Adrenal gland (tissue), 12 donors: Measurements from ENCODE around the gene GRAPL. TPM values are rescaled to one million over a fixed set of nuclear protein-coding genes. Genes with fewer than 3 reads are reported as not detected.
"Not testable (repeated sequence)": the region's sequence is repeated elsewhere in the genome, so short reads cannot be mapped to it uniquely, and the experiment has no call there.

Experiments used
- DNase-seq, 7 donors: peaks; one replicate each; pipeline ENCODE4 v3.0.0-alpha.2; 2019 to 2020
- H3K27ac ChIP-seq, 5 donors: fragments of 200-600 bp; sonication (generic) in 4 of 5; 1 replicate in 3 of 5; 2 replicates in 2 of 5; pipeline versions ENCODE4 v1.5.1 to v1.8.0; 2016 to 2020; ENCODE audit warnings: mild to moderate bottlenecking in 1 of 5
- H3K27me3 ChIP-seq: fragments of 200-600 bp; 2 replicates; pipeline ENCODE4 v1.8.0; 2021
- H3K36me3 ChIP-seq, 2 donors: fragments of 200-600 bp; replicated peaks in 1 of 2; 1 replicate in 1 of 2; 2 replicates in 1 of 2; pipeline versions ENCODE4 v1.5.1 to v1.8.0; 2018 to 2022
- H3K4me1 ChIP-seq, 2 donors: fragments of 200-600 bp; replicated peaks in 1 of 2; 1 replicate in 1 of 2; 2 replicates in 1 of 2; pipeline versions ENCODE4 v1.5.1 to v1.8.0; 2018 to 2021
- H3K4me3 ChIP-seq, 4 donors: fragments of 200-600 bp; sonication (generic) in 3 of 4; one replicate each; pipeline ENCODE4 v1.5.1; 2016 to 2018
- H3K9me3 ChIP-seq, 3 donors: fragments of 200-600 bp; sonication (generic) in 1 of 3; replicated peaks in 1 of 3; 1 replicate in 2 of 3; 2 replicates in 1 of 3; pipeline versions ENCODE4 v1.5.1 to v1.8.0; 2016 to 2021
- WGBS, 4 donors: extraction: QIAGEN DNeasy Blood & Tissue Kit in 2 of 4; methylation state at CpG; one replicate each; pipeline versions ENCODE4 v1.1.5 to v1.1.7; 2013 to 2017; 5-methylcytosine and 5-hydroxymethylcytosine counted together
- intact Hi-C, 2 donors: fragments of 100-400 bp; cut with DNase I; formaldehyde crosslinking; loops; one replicate each; pipeline versions ENCODE4 v1.14.1 to v1.15.0; 2022 to 2023
- polyA plus RNA-seq, 3 donors: library from polyadenylated mRNA; stranded (reverse); fragments of 200-250 nt in 2 of 3; fragments of 350-450 nt in 1 of 3; fragmentation: Illumina TruSeq in 1 of 3; extraction: RNeasy Lipid Tissue Mini Kit (QIAGEN cat#74804) in 1 of 3; gene quantifications; one replicate each; pipeline ENCODE4 v1.2.3, GENCODE V29; 2013 to 2014
- total RNA-seq, 9 donors: library from RNA; depleted of rRNA in 4 of 9; stranded (reverse); fragments of >200 nt in 4 of 9; fragments of 120-200 nt in 1 of 9; fragmentation: NEBNext Ultra II Directional in 1 of 9; extraction: Animal tissue kit (Norgen Biotek cat#: 25700) in 1 of 9; gene quantifications; one replicate each; pipeline versions ENCODE4 v1.1.0 to v1.2.4, GENCODE V29; 2013 to 2023
- donor health status: healthy with polysubstance abuse.
- donor health status: Bipolar disorder and iron deficiency.
- donor health status: DM: yes; HTN: yes; CAD: no.
- donor health status: DM: no; HTN: no; CAD: no.
- donor health status: DM: no; HTN: no; CAD: no.
- donor health status: DM: yes; HTN: yes; CAD: no.

The GRAPL gene
- total and polyA plus RNA-seq, 12 donors, result 0.46 to 10.4 (median 3.1) TPM

GRCh38 chr17:19150678-19151615 is 23.6 kb downstream of the GRAPL start:
- H3K9me3 ChIP-seq, H3K36me3 ChIP-seq, H3K27me3 ChIP-seq, H3K4me3 ChIP-seq, DNase-seq, H3K27ac ChIP-seq, H3K4me1 ChIP-seq, intact Hi-C loops: not testable (repeated sequence)
- no CpG with 5 or more reads among the region's 9 CpGs for WGBS, 4 donors

- WGBS, 4 donors, result no CpG with 5 or more reads among the region's 8 CpGs
- H3K4me3 ChIP-seq, intact Hi-C loops, H3K27me3 ChIP-seq, H3K4me1 ChIP-seq, DNase-seq, H3K27ac ChIP-seq, H3K36me3 ChIP-seq, H3K9me3 ChIP-seq: not testable (repeated sequence)
Observed at GRCh38 chr17:19157628-19158027, 30.2 kb downstream of the GRAPL start.

- H3K27ac ChIP-seq, DNase-seq, H3K36me3 ChIP-seq, H3K4me1 ChIP-seq, H3K4me3 ChIP-seq, H3K27me3 ChIP-seq, intact Hi-C loops, H3K9me3 ChIP-seq: not testable (repeated sequence)
- WGBS, 4 donors, result no CpG with 5 or more reads among the region's 10 CpGs
Observed at GRCh38 chr17:19158478-19158877, 31.1 kb downstream of the GRAPL start.

GRCh38 chr17:19158938-19159337 is 31.5 kb downstream of the GRAPL start:
- H3K4me3 ChIP-seq, DNase-seq, intact Hi-C loops, H3K4me1 ChIP-seq, H3K27me3 ChIP-seq, H3K9me3 ChIP-seq, H3K27ac ChIP-seq, H3K36me3 ChIP-seq: not testable (repeated sequence)
- WGBS, 4 donors, result no CpG with 5 or more reads among the region's 2 CpGs

GRCh38 chr17:19161308-19162107 is 34.1 kb downstream of the GRAPL start:
- H3K36me3 ChIP-seq, H3K27me3 ChIP-seq, H3K4me1 ChIP-seq, DNase-seq, H3K4me3 ChIP-seq, H3K27ac ChIP-seq, H3K9me3 ChIP-seq, intact Hi-C loops: not testable (repeated sequence)
- no CpG with 5 or more reads among the region's 13 CpGs for WGBS, 4 donors

GRCh38 chr17:19162384-19163216 is 35.2 kb downstream of the GRAPL start:
- DNase-seq, H3K27ac ChIP-seq, H3K4me3 ChIP-seq, H3K36me3 ChIP-seq, intact Hi-C loops, H3K27me3 ChIP-seq, H3K9me3 ChIP-seq, H3K4me1 ChIP-seq: not testable (repeated sequence)
- WGBS, 4 donors, result no CpG with 5 or more reads among the region's 71 CpGs

- DNase-seq, H3K27ac ChIP-seq, H3K4me1 ChIP-seq, H3K9me3 ChIP-seq, H3K4me3 ChIP-seq, H3K27me3 ChIP-seq, intact Hi-C loops, H3K36me3 ChIP-seq: not testable (repeated sequence)
- WGBS, 4 donors, result no CpG with 5 or more reads among the region's 3 CpGs
Observed at GRCh38 chr17:19174422-19174821, 47.0 kb downstream of the GRAPL start.

- H3K27me3 ChIP-seq, H3K27ac ChIP-seq, DNase-seq, H3K4me1 ChIP-seq, H3K36me3 ChIP-seq, H3K9me3 ChIP-seq, H3K4me3 ChIP-seq, intact Hi-C loops: not testable (repeated sequence)
- WGBS, 4 donors, result no CpG with 5 or more reads among the region's 20 CpGs
Observed at GRCh38 chr17:19175410-19175809, 48.0 kb downstream of the GRAPL start.

- H3K27me3 ChIP-seq, intact Hi-C loops, H3K36me3 ChIP-seq, H3K27ac ChIP-seq, DNase-seq, H3K9me3 ChIP-seq, H3K4me3 ChIP-seq, H3K4me1 ChIP-seq: not testable (repeated sequence)
- no CpG with 5 or more reads among the region's 33 CpGs for WGBS, 4 donors
Observed at GRCh38 chr17:19181040-19181875, 53.9 kb downstream of the GRAPL start.
